LNCAP (cell line): ENCODE measurements around the gene SGK1.

ENCODE experiments used
- TF ChIP-seq, protein P1 (sequence below): fragments of 450-650 bp; IDR thresholded peaks from 2 replicates; pipeline ENCODE4 v1.5.1; 2017; ENCODE audit warnings: mild to moderate bottlenecking

The SGK1 gene

GRCh38 chr6:134199848-134200606 lies 117.9 kb downstream of the SGK1 start:
- TF ChIP-seq, protein P1, sequence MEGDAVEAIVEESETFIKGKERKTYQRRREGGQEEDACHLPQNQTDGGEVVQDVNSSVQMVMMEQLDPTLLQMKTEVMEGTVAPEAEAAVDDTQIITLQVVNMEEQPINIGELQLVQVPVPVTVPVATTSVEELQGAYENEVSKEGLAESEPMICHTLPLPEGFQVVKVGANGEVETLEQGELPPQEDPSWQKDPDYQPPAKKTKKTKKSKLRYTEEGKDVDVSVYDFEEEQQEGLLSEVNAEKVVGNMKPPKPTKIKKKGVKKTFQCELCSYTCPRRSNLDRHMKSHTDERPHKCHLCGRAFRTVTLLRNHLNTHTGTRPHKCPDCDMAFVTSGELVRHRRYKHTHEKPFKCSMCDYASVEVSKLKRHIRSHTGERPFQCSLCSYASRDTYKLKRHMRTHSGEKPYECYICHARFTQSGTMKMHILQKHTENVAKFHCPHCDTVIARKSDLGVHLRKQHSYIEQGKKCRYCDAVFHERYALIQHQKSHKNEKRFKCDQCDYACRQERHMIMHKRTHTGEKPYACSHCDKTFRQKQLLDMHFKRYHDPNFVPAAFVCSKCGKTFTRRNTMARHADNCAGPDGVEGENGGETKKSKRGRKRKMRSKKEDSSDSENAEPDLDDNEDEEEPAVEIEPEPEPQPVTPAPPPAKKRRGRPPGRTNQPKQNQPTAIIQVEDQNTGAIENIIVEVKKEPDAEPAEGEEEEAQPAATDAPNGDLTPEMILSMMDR, result no peak

- TF ChIP-seq, protein P1, result no peak
Observed at GRCh38 chr6:134198093-134198492, 119.8 kb downstream of the SGK1 start.

DNA sequence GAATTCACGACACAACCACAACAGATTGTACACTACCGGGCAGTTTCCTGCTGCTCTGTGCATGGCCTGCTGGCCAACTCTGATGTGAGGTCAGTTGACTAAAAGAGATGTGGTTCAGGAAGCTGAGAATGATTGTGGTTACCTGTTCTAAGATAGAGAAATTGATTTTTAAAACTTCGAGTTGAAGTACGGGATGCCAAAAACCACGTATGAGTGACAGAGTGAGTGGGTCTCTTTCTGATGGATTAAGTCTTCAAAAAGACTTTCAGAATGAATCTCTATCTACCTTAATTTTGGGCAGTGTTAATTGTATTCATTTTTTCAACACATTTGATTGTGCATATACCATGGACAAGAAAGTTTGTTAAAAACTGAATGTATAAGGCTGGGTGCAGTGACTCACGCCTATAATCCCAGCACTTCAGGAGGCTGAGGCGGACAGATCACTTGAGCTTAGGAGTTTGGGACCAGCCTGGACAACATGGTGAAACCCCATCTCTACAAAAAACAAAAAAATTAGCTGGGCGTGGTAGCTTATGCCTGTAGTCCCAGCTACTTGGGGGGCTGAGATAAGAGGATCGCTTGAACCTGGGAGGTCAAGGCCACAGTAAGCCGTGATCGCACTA lies 121.2 kb downstream of the SGK1 start:
- TF ChIP-seq, protein P1, result no peak

DNA sequence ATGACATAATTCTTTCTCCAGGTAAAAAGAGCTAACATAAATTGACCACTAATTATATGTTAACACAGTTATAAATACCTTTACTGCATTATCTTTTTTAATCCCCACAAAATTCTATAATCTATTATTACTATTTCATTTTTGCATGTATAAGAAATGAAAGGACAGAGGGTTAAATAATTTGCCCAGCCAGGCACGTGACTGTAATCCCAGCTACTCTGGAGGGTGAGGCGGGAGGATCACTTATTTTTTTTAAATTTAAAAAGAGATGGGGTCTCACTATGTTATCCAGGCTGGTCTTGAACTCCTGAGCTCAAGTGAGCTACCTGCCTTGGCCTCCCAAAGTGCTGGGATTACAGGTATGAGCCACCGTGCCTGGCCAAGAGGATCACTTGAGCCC lies 121.9 kb downstream of the SGK1 start:
- TF ChIP-seq, protein P1, result no peak

DNA sequence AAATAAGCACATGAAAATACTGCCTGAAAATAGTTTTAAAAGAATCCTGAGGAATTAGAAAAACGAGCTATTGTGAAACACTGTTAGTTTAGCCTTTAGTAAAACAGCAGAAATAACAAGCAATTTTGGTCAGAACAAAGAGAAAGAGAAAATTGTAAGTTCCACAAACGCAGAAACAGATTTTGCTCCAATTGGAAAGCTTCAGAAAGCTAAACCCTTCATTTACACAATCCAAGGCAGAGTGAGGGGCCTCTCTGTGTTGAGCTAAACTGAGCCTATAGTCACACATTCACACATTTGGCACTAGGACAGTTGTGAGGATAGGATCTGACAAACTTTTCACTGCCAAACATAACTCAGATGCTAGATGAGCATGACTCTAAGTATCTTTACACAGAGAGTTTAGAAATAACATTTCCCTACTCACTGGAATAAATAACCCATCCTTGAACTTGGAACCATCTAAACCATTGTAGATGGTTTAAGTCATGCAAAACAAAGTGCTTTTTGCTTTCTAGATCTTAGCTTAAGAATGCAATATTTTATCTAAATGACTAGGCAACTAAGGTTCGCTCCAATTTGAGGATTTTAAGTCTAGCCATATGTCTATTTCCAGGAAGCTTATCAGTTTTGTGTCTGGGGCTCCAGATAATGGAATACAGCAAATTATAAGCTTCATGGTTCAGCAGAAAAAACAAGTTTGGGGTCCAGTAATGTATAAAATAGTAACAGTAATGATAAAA lies 122.6 kb downstream of the SGK1 start:
- TF ChIP-seq, protein P1, result no peak

DNA sequence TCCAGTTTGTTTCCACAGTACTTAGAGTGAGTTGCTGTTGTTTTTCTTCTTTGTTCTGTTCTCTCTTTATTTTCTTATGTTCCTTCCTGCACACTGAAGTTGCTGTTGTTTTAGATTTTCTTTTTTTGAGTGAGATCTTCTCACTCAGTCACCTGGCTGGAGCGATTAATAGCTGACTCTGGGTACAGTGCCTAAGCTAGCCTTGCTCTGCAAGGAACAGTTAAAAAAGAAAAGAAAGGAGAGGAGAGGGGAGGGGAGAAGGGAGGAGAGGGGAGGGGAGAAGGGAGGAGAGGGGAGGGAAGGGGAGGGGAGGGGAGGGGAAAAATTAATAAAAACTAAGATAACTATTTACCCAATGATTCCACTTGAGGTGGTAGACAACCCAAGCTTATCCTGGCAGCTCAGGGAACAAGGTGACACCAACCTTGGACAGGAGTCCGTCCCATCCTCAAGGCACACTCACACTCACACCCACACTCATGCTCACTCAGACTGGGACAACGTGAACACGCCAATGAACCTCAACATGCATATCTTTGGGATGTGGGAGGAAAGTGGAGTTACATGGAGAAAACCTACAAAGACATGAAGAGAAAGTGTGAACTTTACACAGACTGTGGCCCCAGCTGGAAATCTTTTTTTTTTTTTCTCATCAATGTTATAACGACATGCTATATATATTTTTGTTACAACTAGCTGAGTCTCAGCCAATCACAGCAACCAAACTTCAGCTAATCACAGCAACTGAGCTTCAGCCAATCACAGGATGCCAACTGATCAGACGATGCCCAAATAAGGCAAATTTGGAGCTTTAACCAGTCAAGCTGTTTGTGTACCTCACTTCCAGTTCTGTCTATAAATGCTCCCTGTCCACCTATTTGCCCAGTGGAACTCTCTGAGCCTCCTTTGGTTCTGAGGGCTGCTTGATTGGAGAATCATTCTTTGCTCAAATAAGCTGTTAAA lies 124.1 kb downstream of the SGK1 start:
- TF ChIP-seq, protein P1, result no peak

- TF ChIP-seq, protein P1, result no peak
Observed at GRCh38 chr6:134190883-134191282, 127.0 kb downstream of the SGK1 start.
